Transverse colon (tissue), 4 donors: ENCODE data around the gene STYXL1. TPM values are rescaled to one million over a fixed set of nuclear protein-coding genes. Genes with fewer than 3 reads are reported as not detected.

Source experiments
- DNase-seq: peaks from one replicate; pipeline ENCODE4 v3.0.0-alpha.2; 2019
- H3K27ac ChIP-seq, 4 donors: fragments of 200-600 bp; sonication (generic); 2 replicates each; pipeline ENCODE4 v1.5.1; 2016 to 2018; ENCODE audit warnings: inconsistent platforms in 4 of 4
- H3K27me3 ChIP-seq: fragments of 200-600 bp; sonication (generic); 2 replicates; pipeline ENCODE4 v1.5.1; 2017; ENCODE audit warnings: inconsistent platforms
- H3K36me3 ChIP-seq, 4 donors: fragments of 200-600 bp; sonication (generic); 2 replicates each; pipeline ENCODE4 v1.5.1; 2017 to 2019; ENCODE audit warnings: inconsistent platforms in 4 of 4
- H3K4me1 ChIP-seq, 4 donors: fragments of 200-600 bp; sonication (generic); 2 replicates each; pipeline ENCODE4 v1.5.1; 2017 to 2020; ENCODE audit warnings: inconsistent platforms in 4 of 4
- H3K4me3 ChIP-seq, 4 donors: fragments of 200-600 bp; sonication (generic); 1 replicate in 1 of 4; 2 replicates in 3 of 4; pipeline versions ENCODE4 v1.5.1 to v1.6.1; 2017 to 2019; ENCODE audit warnings: inconsistent platforms in 4 of 4
- H3K9me3 ChIP-seq, 2 donors: fragments of 200-600 bp; sonication (generic); 2 replicates each; pipeline ENCODE4 v1.5.1; 2017 to 2019; ENCODE audit warnings: inconsistent platforms in 2 of 2
- CTCF ChIP-seq, 5 experiments: fragments of 200-600 bp in 3 of 5; fragments of 450-650 bp in 2 of 5; sonication (generic) in 3 of 5; IDR thresholded peaks; 1 replicate in 2 of 5; 2 replicates in 3 of 5; pipeline ENCODE4 v1.5.1; 2016 to 2017; ENCODE audit warnings: antibody characterized with exemption in 5 of 5, inconsistent platforms in 3 of 5, mild to moderate bottlenecking in 2 of 5, moderate library complexity in 1 of 5
- EP300 ChIP-seq: sonication (generic); formaldehyde crosslinking; IDR thresholded peaks from one replicate; pipeline ENCODE4 v1.6.1; 2017; ENCODE audit warnings: antibody characterized with exemption, low read depth
- POLR2A ChIP-seq: fragments of 450-650 bp; IDR thresholded peaks from one replicate; pipeline ENCODE4 v1.6.1; 2016; ENCODE audit warnings: antibody characterized with exemption, mild to moderate bottlenecking, moderate library complexity
- POLR2AphosphoS5 ChIP-seq, 3 donors: sonication (generic); formaldehyde crosslinking; IDR thresholded peaks; one replicate each; pipeline ENCODE4 v1.6.1; 2016; ENCODE audit warnings: antibody characterized with exemption in 3 of 3
- WGBS, 2 donors: methylation state at CpG; one replicate each; pipeline ENCODE4 v1.1.5; 2018; ENCODE audit warnings: low coverage in 1 of 2; 5-methylcytosine and 5-hydroxymethylcytosine counted together
- in situ Hi-C, 4 donors: fragments of 200-750 bp; cut with MboI; loops; one replicate each; pipeline versions ENCODE4 v1.15.0 to v1.15.1; 2017; ENCODE audit warnings: low sequenced_read_pairs in 3 of 4, low pct_ligation_motif_present in 1 of 4, low pct_unique_long_range_greater_than_20kb in 1 of 4
- intact Hi-C: fragments of 100-400 bp; cut with DNase I; formaldehyde crosslinking; loops from one replicate; pipeline ENCODE4 v1.15.1; 2023; ENCODE audit warnings: low total_unique reads
- total RNA-seq, 4 donors: library from RNA; depleted of rRNA; stranded (reverse); fragments of >200 nt; gene quantifications; one replicate each; pipeline ENCODE4 v1.1.0, GENCODE V29; 2016

The STYXL1 gene
- total RNA-seq, 4 donors from 2014 or later, result 3.4 to 51.9 (median 20.9) TPM

- Histone ChIP-seq H3K4me1 (peaks cover 11 to 25% (median 12%) of the 10 kb centered on the region in 4 donors), H3K27me3 (no peaks in the 10 kb centered on the region), H3K9me3 (no peaks in the 10 kb centered on the region), H3K27ac (no peak overlapping the region), H3K4me3 (no peak overlapping the region), H3K36me3 (peaks cover 0 to 39% (median 18%) of the 10 kb centered on the region in 4 donors)
- in situ Hi-C loops (no loop called here), intact Hi-C loops (loop anchor here (5.0 kb wide), 1 partner anchor 1720 kb away; no protein-coding TSS in a partner anchor)
- 89 to 95% methylated on average over 2 to 14 of the region's 14 CpGs for WGBS, 2 donors
- DNase-seq, result no peak
- no peak for TF ChIP-seq EP300
- TF ChIP-seq POLR2A, result no peak
- no peak for TF ChIP-seq CTCF (IDR thresholded peaks at IDR 0.05)
- TF ChIP-seq POLR2AphosphoS5 (IDR thresholded peaks at IDR 0.05), result no peak
These were observed 19.1 kb upstream of the STYXL1 start for GRCh38 chr7:76066716-76067503.

GRCh38 chr7:76065016-76065612 lies 17.3 kb upstream of the STYXL1 start:
- no peak for DNase-seq
- Histone ChIP-seq H3K4me1 (peaks cover 5 to 16% (median 9%) of the 10 kb centered on the region in 4 donors), H3K27ac (no peak overlapping the region), H3K4me3 (no peak overlapping the region), H3K27me3 (no peaks in the 10 kb centered on the region), H3K36me3 (peaks cover 0 to 56% (median 24%) of the 10 kb centered on the region in 4 donors), H3K9me3 (no peaks in the 10 kb centered on the region)
- intact Hi-C loops (loop anchor here (5.0 kb wide), 1 partner anchor 1722 kb away; no protein-coding TSS in a partner anchor), in situ Hi-C loops (no loop called here)
- WGBS, 2 donors, result 88% methylated on average over 14 of the region's 14 CpGs; no CpG with 5 or more reads in 1 of the 2 donors
- TF ChIP-seq POLR2A, result no peak

- intact Hi-C loops, result no loop called here
- in situ Hi-C loops, result no loop called here
- H3K4me3 ChIP-seq, result no peak overlapping the region
- 94% methylated on average over 24 of the region's 24 CpGs; no CpG with 5 or more reads in 1 of the 2 donors for WGBS, 2 donors
- H3K4me1 ChIP-seq, result peaks cover 5 to 11% (median 6%) of the 10 kb centered on the region in 4 donors
- peaks cover 0 to 62% (median 28%) of the 10 kb centered on the region in 4 donors for H3K36me3 ChIP-seq
- no peak for DNase-seq
- H3K27ac ChIP-seq, result no peak overlapping the region
- no peak for TF ChIP-seq POLR2AphosphoS5 (IDR thresholded peaks at IDR 0.05)
- no peak for TF ChIP-seq POLR2A
- no peak for TF ChIP-seq CTCF (IDR thresholded peaks at IDR 0.05)
- no peak for TF ChIP-seq EP300
- no peaks in the 10 kb centered on the region for H3K27me3 ChIP-seq
- no peaks in the 10 kb centered on the region for H3K9me3 ChIP-seq
These were observed 16.6 kb upstream of the STYXL1 start for GRCh38 chr7:76064208-76064970.

GRCh38 chr7:76063525-76063924 lies 15.7 kb upstream of the STYXL1 start:
- Histone ChIP-seq H3K4me1 (peaks cover 3 to 5% (median 4%) of the 10 kb centered on the region in 4 donors), H3K36me3 (peaks cover 0 to 70% (median 32%) of the 10 kb centered on the region in 4 donors), H3K27me3 (no peaks in the 10 kb centered on the region), H3K27ac (no peak overlapping the region), H3K9me3 (no peaks in the 10 kb centered on the region), H3K4me3 (no peak overlapping the region)
- in situ Hi-C loops (no loop called here), intact Hi-C loops (no loop called here)
- peak; percentile 85 for DNase-seq
- TF ChIP-seq EP300, result no peak
- 77% methylated on average over 14 of the region's 14 CpGs; no CpG with 5 or more reads in 1 of the 2 donors for WGBS, 2 donors
